ENCODE measurements around the gene RPP30.

Gene RPP30

DNA sequence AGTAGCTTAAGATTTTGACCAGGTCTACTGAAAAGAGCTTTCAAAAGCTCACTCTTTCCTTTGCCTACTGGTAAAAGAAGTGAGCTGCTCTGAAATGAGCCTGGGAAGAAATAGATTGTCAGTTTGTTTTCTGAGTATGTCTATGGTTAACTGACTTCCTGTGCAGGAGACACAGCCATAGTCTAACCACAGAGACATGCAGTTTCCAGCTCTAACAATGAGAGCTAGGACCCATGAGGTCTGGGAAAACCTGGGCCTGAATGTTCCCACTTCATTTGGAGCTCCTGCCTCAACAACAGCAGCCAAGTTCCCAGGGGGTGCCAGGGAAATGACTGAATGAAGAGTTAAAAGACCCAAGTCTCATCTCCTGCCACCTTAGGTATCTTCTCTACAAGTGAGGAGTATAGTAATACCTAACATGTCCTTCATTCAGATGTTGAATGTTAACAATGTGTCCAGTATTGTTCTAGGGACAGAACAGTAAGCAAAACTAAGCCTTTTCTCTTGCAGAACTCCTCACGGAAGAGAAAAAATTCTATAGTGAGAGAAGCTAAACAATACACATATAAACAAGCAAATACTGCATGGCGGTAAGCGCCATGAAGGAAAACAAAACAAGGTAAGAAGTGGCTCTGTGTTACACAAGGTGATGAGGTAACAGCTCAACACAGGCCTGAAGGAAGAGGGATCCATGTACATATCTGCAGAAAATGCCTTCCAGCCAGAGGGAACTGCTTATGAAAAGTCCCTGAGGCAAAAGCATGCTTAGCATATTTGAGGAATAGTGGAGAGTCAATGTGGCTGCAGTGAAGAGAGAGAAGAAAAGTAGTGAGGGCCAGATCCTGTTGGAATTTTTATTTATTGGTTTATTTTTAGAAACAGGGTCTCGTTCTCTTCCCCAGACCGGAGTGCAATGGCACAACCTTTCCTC lies 75.5 kb downstream of the RPP30 start:
- no peak for DNase-seq

All from RPMI8226 (cell line).